Natural killer cell (primary cell): ENCODE measurements around the gene ARL15. TPM values are rescaled to one million over a fixed set of nuclear protein-coding genes. Genes with fewer than 3 reads are reported as not detected.
"Not testable (repeated sequence)": the region's sequence is repeated elsewhere in the genome, so short reads cannot be mapped to it uniquely, and the experiment has no call there.

Source experiments
- ATAC-seq, 3 donors: fragments of 150-1000 bp in 2 of 3; fragments of 200-7000 bp in 1 of 3; cut with Tn5 transposase; 1 replicate in 1 of 3; 2 replicates in 2 of 3; pipeline ENCODE4 v1.10.0; 2021; ENCODE audit warnings: mild to moderate bottlenecking in 2 of 3, moderate library complexity in 2 of 3
- DNase-seq, 2 donors: peaks; one replicate each; pipeline versions ENCODE4 v3.0.0 to v3.0.0-alpha.2; 2013 to 2021; ENCODE audit warnings: mixed read lengths in 1 of 2
- H3K27ac ChIP-seq: one replicate; pipeline ENCODE4 v1.5.1; 2013; ENCODE audit warnings: mild to moderate bottlenecking, low read length
- H3K27me3 ChIP-seq: one replicate; pipeline ENCODE4 v1.6.1; 2013; ENCODE audit warnings: low read length; ENCODE audit not compliant: control insufficient read depth, insufficient read depth
- H3K36me3 ChIP-seq: one replicate; pipeline ENCODE4 v1.6.1; 2013; ENCODE audit warnings: low read length; ENCODE audit not compliant: control insufficient read depth, insufficient read depth
- H3K4me1 ChIP-seq: one replicate; pipeline ENCODE4 v1.6.1; 2013; ENCODE audit warnings: low read length; ENCODE audit not compliant: control insufficient read depth, insufficient read depth
- H3K4me3 ChIP-seq: one replicate; pipeline ENCODE4 v1.5.1; 2013; ENCODE audit warnings: low read length
- H3K9me3 ChIP-seq: one replicate; pipeline ENCODE4 v1.6.1; 2013; ENCODE audit warnings: low read length; ENCODE audit not compliant: control insufficient read depth, insufficient read depth
- H3K27ac Mint-ChIP-seq, 2 donors: one replicate each; pipeline ENCODE4 v1.8.0; 2022; ENCODE audit warnings: mild to moderate bottlenecking in 2 of 2, mixed read lengths in 2 of 2, moderate library complexity in 1 of 2
- H3K27me3 Mint-ChIP-seq, 2 donors: one replicate each; pipeline ENCODE4 v1.8.0; 2022; ENCODE audit warnings: low read depth in 2 of 2, mixed read lengths in 2 of 2
- H3K36me3 Mint-ChIP-seq: one replicate; pipeline ENCODE4 v1.8.0; 2022; ENCODE audit warnings: mixed read lengths
- H3K4me1 Mint-ChIP-seq, 2 donors: one replicate each; pipeline ENCODE4 v1.8.0; 2022; ENCODE audit warnings: mixed read lengths in 2 of 2
- H3K4me3 Mint-ChIP-seq: one replicate; pipeline ENCODE4 v1.8.0; 2022; ENCODE audit warnings: mild to moderate bottlenecking, moderate library complexity, mixed read lengths
- H3K9me3 Mint-ChIP-seq, 2 donors: one replicate each; pipeline ENCODE4 v1.8.0; 2022; ENCODE audit warnings: mixed read lengths in 2 of 2
- CTCF ChIP-seq: fragments of 200-600 bp; IDR thresholded peaks from one replicate; pipeline ENCODE4 v1.8.0; 2022; ENCODE audit warnings: antibody characterized with exemption
- WGBS: methylation state at CpG from one replicate; pipeline ENCODE4 v1.1.7; 2013; ENCODE audit warnings: missing lambda C conversion rate; ENCODE audit not compliant: insufficient coverage; 5-methylcytosine and 5-hydroxymethylcytosine counted together
- intact Hi-C: fragments of 100-400 bp; cut with micrococcal nuclease; formaldehyde crosslinking; loops from one replicate; pipeline ENCODE4 v1.14.2; 2022
- total RNA-seq, 4 donors: library from RNA; stranded (reverse); fragments of 120-200 nt in 1 of 4; gene quantifications; one replicate each; pipeline versions ENCODE4 v1.2.3 to v1.2.4, GENCODE V29; 2013 to 2022

The ARL15 gene
- total RNA-seq: 10 to 100 TPM; 28.9 to 35.1 (median 33.1) TPM
- 71.0 TPM for total RNA-seq (2013)

- Histone ChIP-seq H3K4me3 (peak within 1 kb of the TSS; percentile 79), H3K36me3 (no peaks in the 10 kb centered on the region), H3K4me1 (peaks cover 14% of the 10 kb centered on the region), H3K9me3 (no peaks in the 10 kb centered on the region), H3K27ac (peak within 1 kb of the TSS; percentile 67), H3K27me3 (no peaks in the 10 kb centered on the region)
- WGBS: 0% methylated on average over 50 of the region's 50 CpGs
- peaks cover 0 to 7% of the 10 kb centered on the region in 2 donors for H3K27me3 Mint-ChIP-seq
- TF ChIP-seq CTCF: no peak
- H3K27ac Mint-ChIP-seq: peak within 1 kb of the TSS; percentile 90 to 98
- peaks cover 44 to 46% of the 10 kb centered on the region in 2 donors for H3K4me1 Mint-ChIP-seq
- H3K36me3 Mint-ChIP-seq: no peaks in the 10 kb centered on the region
- ATAC-seq (peak; percentile 93 to 98 (median 94)), DNase-seq (peak; percentile 96 to 98)
- intact Hi-C loops: loop anchor here (2.0 to 10.0 kb wide), 5 partner anchors 206 to 1224 kb away; partner anchors contain the start of genes CDC20B, PLPP1 and SNX18
- peak within 1 kb of the TSS; percentile 98 for H3K4me3 Mint-ChIP-seq
- no peaks in the 10 kb centered on the region for H3K9me3 Mint-ChIP-seq
These were observed at the start of gene ARL15 for GRCh38 chr5:54310433-54311175. Gene ARL15, minus strand, starts transcription at chr5:54310573.

GRCh38 chr5:54360089-54360488, 49.7 kb upstream of the ARL15 start:
- Histone ChIP-seq H3K9me3 (no peaks in the 10 kb centered on the region), H3K27ac (no peak overlapping the region), H3K4me1 (no peaks in the 10 kb centered on the region), H3K27me3 (no peaks in the 10 kb centered on the region), H3K36me3 (no peaks in the 10 kb centered on the region), H3K4me3 (no peak overlapping the region)
- no peak overlapping the region for H3K4me3 Mint-ChIP-seq
- no peak for TF ChIP-seq CTCF
- no peak for ATAC-seq
- DNase-seq: no peak
- peaks cover 0 to 2% of the 10 kb centered on the region in 2 donors for H3K9me3 Mint-ChIP-seq
- H3K27me3 Mint-ChIP-seq: peaks cover 20 to 57% of the 10 kb centered on the region in 2 donors
- H3K4me1 Mint-ChIP-seq: no peaks in the 10 kb centered on the region
- WGBS: 70% methylated on average over 5 of the region's 5 CpGs
- H3K27ac Mint-ChIP-seq: no peak overlapping the region
- intact Hi-C loops: no loop called here
- no peaks in the 10 kb centered on the region for H3K36me3 Mint-ChIP-seq

- Mint-ChIP-seq H3K36me3 (no peaks in the 10 kb centered on the region), H3K9me3 (peaks cover 4 to 6% of the 10 kb centered on the region in 2 donors), H3K27me3 (peaks cover 19 to 53% of the 10 kb centered on the region in 2 donors), H3K4me3 (no peak overlapping the region), H3K27ac (no peak overlapping the region), H3K4me1 (no peaks in the 10 kb centered on the region)
- Histone ChIP-seq H3K27me3 (no peaks in the 10 kb centered on the region), H3K36me3 (no peaks in the 10 kb centered on the region), H3K4me1 (no peaks in the 10 kb centered on the region), H3K9me3 (peaks cover 10% of the 10 kb centered on the region), H3K4me3 (no peak overlapping the region), H3K27ac (no peak overlapping the region)
- ATAC-seq (no peak), DNase-seq (no peak)
- WGBS: 27% methylated on average over 4 of the region's 4 CpGs
- intact Hi-C loops: no loop called here
- no peak for TF ChIP-seq CTCF
These were observed 47.2 kb upstream of the ARL15 start for GRCh38 chr5:54357408-54358058.

GRCh38 chr5:54353933-54354564, 43.7 kb upstream of the ARL15 start:
- H3K4me3 Mint-ChIP-seq, H3K27ac ChIP-seq, H3K36me3 ChIP-seq, ATAC-seq, H3K9me3 Mint-ChIP-seq, H3K27me3 ChIP-seq, DNase-seq, H3K36me3 Mint-ChIP-seq, H3K4me1 Mint-ChIP-seq, H3K4me1 ChIP-seq, intact Hi-C loops, H3K27ac Mint-ChIP-seq, H3K4me3 ChIP-seq, H3K9me3 ChIP-seq: not testable (repeated sequence)
- peaks cover 9 to 35% of the 10 kb centered on the region in 2 donors for H3K27me3 Mint-ChIP-seq

- H3K27ac ChIP-seq, ATAC-seq, H3K9me3 Mint-ChIP-seq, H3K4me1 ChIP-seq, H3K27me3 ChIP-seq, DNase-seq, H3K9me3 ChIP-seq, H3K27ac Mint-ChIP-seq, H3K4me1 Mint-ChIP-seq, H3K4me3 ChIP-seq, H3K36me3 Mint-ChIP-seq, H3K4me3 Mint-ChIP-seq, H3K36me3 ChIP-seq, intact Hi-C loops: not testable (repeated sequence)
- peaks cover 9 to 32% of the 10 kb centered on the region in 2 donors for H3K27me3 Mint-ChIP-seq
- WGBS: 71% methylated on average over 1 of the region's 1 CpG
These were observed 42.2 kb upstream of the ARL15 start for GRCh38 chr5:54352580-54352979.
